GM12891 (cell line): Measurements from ENCODE around the gene SCPEP1.
"Not testable (repeated sequence)": the region's sequence is repeated elsewhere in the genome, so short reads cannot be mapped to it uniquely, and the experiment has no call there.

Experiments used
- POLR2AphosphoS5 ChIP-seq: IDR thresholded peaks from 2 replicates; pipeline ENCODE4 v1.6.1; 2011; ENCODE audit warnings: low read depth, low read length, control low read depth
- SPI1 ChIP-seq: IDR thresholded peaks from 2 replicates; pipeline ENCODE4 v1.6.1; 2011; ENCODE audit warnings: low read depth, low read length, control low read depth
- TAF1 ChIP-seq: IDR thresholded peaks from 2 replicates; pipeline ENCODE4 v1.6.1; 2011; ENCODE audit warnings: low read depth, low read length, control low read depth

- TF ChIP-seq TAF1, POLR2AphosphoS5, SPI1: not testable (repeated sequence)
Measured at GRCh38 chr17:56965241-56965640, 12.7 kb upstream of the SCPEP1 start.
